ENCODE data around the gene SMARCB1. TPM values are rescaled to one million over a fixed set of nuclear protein-coding genes. Genes with fewer than 3 reads are reported as not detected.

Gene SMARCB1
- total RNA-seq, 1 experiment from 2014 or later, result 88.2 TPM

- TF ChIP-seq, protein P1, sequence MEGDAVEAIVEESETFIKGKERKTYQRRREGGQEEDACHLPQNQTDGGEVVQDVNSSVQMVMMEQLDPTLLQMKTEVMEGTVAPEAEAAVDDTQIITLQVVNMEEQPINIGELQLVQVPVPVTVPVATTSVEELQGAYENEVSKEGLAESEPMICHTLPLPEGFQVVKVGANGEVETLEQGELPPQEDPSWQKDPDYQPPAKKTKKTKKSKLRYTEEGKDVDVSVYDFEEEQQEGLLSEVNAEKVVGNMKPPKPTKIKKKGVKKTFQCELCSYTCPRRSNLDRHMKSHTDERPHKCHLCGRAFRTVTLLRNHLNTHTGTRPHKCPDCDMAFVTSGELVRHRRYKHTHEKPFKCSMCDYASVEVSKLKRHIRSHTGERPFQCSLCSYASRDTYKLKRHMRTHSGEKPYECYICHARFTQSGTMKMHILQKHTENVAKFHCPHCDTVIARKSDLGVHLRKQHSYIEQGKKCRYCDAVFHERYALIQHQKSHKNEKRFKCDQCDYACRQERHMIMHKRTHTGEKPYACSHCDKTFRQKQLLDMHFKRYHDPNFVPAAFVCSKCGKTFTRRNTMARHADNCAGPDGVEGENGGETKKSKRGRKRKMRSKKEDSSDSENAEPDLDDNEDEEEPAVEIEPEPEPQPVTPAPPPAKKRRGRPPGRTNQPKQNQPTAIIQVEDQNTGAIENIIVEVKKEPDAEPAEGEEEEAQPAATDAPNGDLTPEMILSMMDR (IDR thresholded peaks at IDR 0.05; ENCODE audit: unreplicated experiment), result no peak
- Mint-ChIP-seq H3K27me3 (ENCODE audit: unreplicated experiment) (no peaks in the 10 kb centered on the region), H3K4me1 (ENCODE audit: low read depth, unreplicated experiment) (no peaks in the 10 kb centered on the region), H3K4me3 (ENCODE audit: low read depth, unreplicated experiment) (no peak overlapping the region), H3K27ac (ENCODE audit: unreplicated experiment) (no peak overlapping the region), H3K9me3 (ENCODE audit: low read depth, unreplicated experiment) (no peaks in the 10 kb centered on the region), H3K36me3 (ENCODE audit: insufficient read depth, unreplicated experiment) (peaks cover 30% of the 10 kb centered on the region)
- DNase-seq, result no peak
- CTCF ChIA-PET, result no interaction called here
- BruUV-seq (replicated peaks), result no TSS peak
- intact Hi-C loops (cut with micrococcal nuclease; ENCODE audit: unreplicated experiment), result no loop called here
Observed at GRCh38 chr22:23815541-23816155, 28.9 kb downstream of the SMARCB1 start.

GRCh38 chr22:23816156-23816976, 29.6 kb downstream of the SMARCB1 start:
- no peak overlapping the region for H3K27ac Mint-ChIP-seq (ENCODE audit: unreplicated experiment)
- H3K36me3 Mint-ChIP-seq (ENCODE audit: insufficient read depth, unreplicated experiment), result peaks cover 26% of the 10 kb centered on the region
- DNase-seq, result no peak
- intact Hi-C loops (cut with micrococcal nuclease; ENCODE audit: unreplicated experiment), result no loop called here
- no peaks in the 10 kb centered on the region for H3K4me1 Mint-ChIP-seq (ENCODE audit: low read depth, unreplicated experiment)
- BruUV-seq (replicated peaks), result no TSS peak
- H3K27me3 Mint-ChIP-seq (ENCODE audit: unreplicated experiment), result no peaks in the 10 kb centered on the region
- CTCF ChIA-PET, result interaction anchor here (0.6 kb wide), 1 partner anchor 714 kb away, joined by 3 read pairs; no protein-coding TSS in a partner anchor
- no peak overlapping the region for H3K4me3 Mint-ChIP-seq (ENCODE audit: low read depth, unreplicated experiment)
- H3K9me3 Mint-ChIP-seq (ENCODE audit: low read depth, unreplicated experiment), result no peaks in the 10 kb centered on the region
- TF ChIP-seq, protein P1 (IDR thresholded peaks at IDR 0.05; ENCODE audit: unreplicated experiment), result no peak

- DNase-seq, result no peak
- Mint-ChIP-seq H3K4me1 (ENCODE audit: low read depth, unreplicated experiment) (no peaks in the 10 kb centered on the region), H3K27me3 (ENCODE audit: unreplicated experiment) (no peaks in the 10 kb centered on the region), H3K27ac (ENCODE audit: unreplicated experiment) (no peak overlapping the region), H3K4me3 (ENCODE audit: low read depth, unreplicated experiment) (no peak overlapping the region), H3K36me3 (ENCODE audit: insufficient read depth, unreplicated experiment) (peaks cover 29% of the 10 kb centered on the region), H3K9me3 (ENCODE audit: low read depth, unreplicated experiment) (no peaks in the 10 kb centered on the region)
- BruUV-seq (replicated peaks), result no TSS peak
- intact Hi-C loops (cut with micrococcal nuclease; ENCODE audit: unreplicated experiment), result no loop called here
- CTCF ChIA-PET, result interaction anchor here (0.6 kb wide), 1 partner anchor 713 kb away, joined by 3 read pairs; no protein-coding TSS in a partner anchor
- TF ChIP-seq, protein P1 (IDR thresholded peaks at IDR 0.05; ENCODE audit: unreplicated experiment), result no peak
Observed at GRCh38 chr22:23817146-23817545, 30.4 kb downstream of the SMARCB1 start.

DNA sequence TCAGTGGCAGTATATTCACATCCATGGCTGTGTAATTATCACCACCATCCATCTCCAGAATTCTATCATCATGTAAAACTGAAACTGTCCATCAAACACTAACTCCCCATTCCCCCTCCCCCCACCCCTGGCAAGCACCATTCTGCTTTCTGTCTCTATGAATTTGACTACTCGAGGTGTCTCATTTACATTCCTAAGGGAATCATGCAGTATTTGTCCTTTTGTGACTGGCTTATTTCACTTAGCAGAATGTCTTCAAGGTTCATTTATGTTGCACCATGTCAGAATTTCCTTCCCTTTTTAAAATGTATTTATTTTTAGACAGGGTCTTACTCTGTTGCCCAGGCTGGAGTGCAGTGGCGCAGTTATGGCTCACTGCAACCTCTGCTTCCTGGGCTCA, 31.8 kb downstream of the SMARCB1 start:
- H3K9me3 Mint-ChIP-seq (ENCODE audit: low read depth, unreplicated experiment), result no peaks in the 10 kb centered on the region
- intact Hi-C loops (cut with micrococcal nuclease; ENCODE audit: unreplicated experiment), result no loop called here
- DNase-seq, result no peak
- no peaks in the 10 kb centered on the region for H3K4me1 Mint-ChIP-seq (ENCODE audit: low read depth, unreplicated experiment)
- peaks cover 43% of the 10 kb centered on the region for H3K36me3 Mint-ChIP-seq (ENCODE audit: insufficient read depth, unreplicated experiment)
- no peaks in the 10 kb centered on the region for H3K27me3 Mint-ChIP-seq (ENCODE audit: unreplicated experiment)
- no peak overlapping the region for H3K4me3 Mint-ChIP-seq (ENCODE audit: low read depth, unreplicated experiment)
- no TSS peak for BruUV-seq (replicated peaks)
- CTCF ChIA-PET, result interaction anchor here (0.6 kb wide), 1 partner anchor 80 kb away, joined by 3 read pairs; no protein-coding TSS in a partner anchor
- TF ChIP-seq, protein P1 (IDR thresholded peaks at IDR 0.05; ENCODE audit: unreplicated experiment), result no peak
- no peak overlapping the region for H3K27ac Mint-ChIP-seq (ENCODE audit: unreplicated experiment)
